Activated CD4-positive, alpha-beta memory T cell treated with anti-CD3 and anti-CD28 coated beads, Interleukin-2, amount 10 ng/mL, durations not matched to agents 7 days and 5 days (primary cell): ENCODE data around the gene NFIX. TPM values are rescaled to one million over a fixed set of nuclear protein-coding genes. Genes with fewer than 3 reads are reported as not detected.
"Not testable (repeated sequence)": the region's sequence is repeated elsewhere in the genome, so short reads cannot be mapped to it uniquely, and the experiment has no call there.

Source experiments
- CTCF ChIA-PET: fragments of 350-600 bp; sonication (Branson Sonifier 250); formaldehyde crosslinking; loops from one replicate; lab custom pipeline; 2021; ENCODE audit warnings: antibody characterized with exemption, inconsistent platforms; lab: Charles Lee
- POLR2A ChIA-PET: fragments of 350-600 bp; sonication (Branson Sonifier 250); formaldehyde crosslinking; loops from one replicate; lab custom pipeline; 2021; ENCODE audit warnings: antibody characterized with exemption; lab: Charles Lee
- DNase-seq: peaks from one replicate; pipeline ENCODE4 v3.0.0-alpha.2; 2020
- H3K27ac Mint-ChIP-seq: one replicate; pipeline ENCODE4 v1.8.0; 2021; ENCODE audit warnings: mild to moderate bottlenecking, mixed read lengths
- H3K27me3 Mint-ChIP-seq: one replicate; pipeline ENCODE4 v1.8.0; 2021; ENCODE audit warnings: mixed read lengths
- H3K36me3 Mint-ChIP-seq: one replicate; pipeline ENCODE4 v1.8.0; 2021; ENCODE audit warnings: low read depth, mixed read lengths
- H3K4me1 Mint-ChIP-seq: one replicate; pipeline ENCODE4 v1.8.0; 2021; ENCODE audit warnings: mixed read lengths
- H3K4me3 Mint-ChIP-seq: one replicate; pipeline ENCODE4 v1.8.0; 2021; ENCODE audit warnings: mild to moderate bottlenecking, mixed read lengths
- H3K9me3 Mint-ChIP-seq: one replicate; pipeline ENCODE4 v1.8.0; 2021; ENCODE audit warnings: mixed read lengths
- total RNA-seq, 2 experiments: library from RNA; stranded (reverse); gene quantifications; one replicate each; pipeline ENCODE4 v1.2.3, GENCODE V29; 2021

NFIX gene
- total RNA-seq, 2 experiments from 2014 or later: 0.05 TPM; not detected in 1

DNA sequence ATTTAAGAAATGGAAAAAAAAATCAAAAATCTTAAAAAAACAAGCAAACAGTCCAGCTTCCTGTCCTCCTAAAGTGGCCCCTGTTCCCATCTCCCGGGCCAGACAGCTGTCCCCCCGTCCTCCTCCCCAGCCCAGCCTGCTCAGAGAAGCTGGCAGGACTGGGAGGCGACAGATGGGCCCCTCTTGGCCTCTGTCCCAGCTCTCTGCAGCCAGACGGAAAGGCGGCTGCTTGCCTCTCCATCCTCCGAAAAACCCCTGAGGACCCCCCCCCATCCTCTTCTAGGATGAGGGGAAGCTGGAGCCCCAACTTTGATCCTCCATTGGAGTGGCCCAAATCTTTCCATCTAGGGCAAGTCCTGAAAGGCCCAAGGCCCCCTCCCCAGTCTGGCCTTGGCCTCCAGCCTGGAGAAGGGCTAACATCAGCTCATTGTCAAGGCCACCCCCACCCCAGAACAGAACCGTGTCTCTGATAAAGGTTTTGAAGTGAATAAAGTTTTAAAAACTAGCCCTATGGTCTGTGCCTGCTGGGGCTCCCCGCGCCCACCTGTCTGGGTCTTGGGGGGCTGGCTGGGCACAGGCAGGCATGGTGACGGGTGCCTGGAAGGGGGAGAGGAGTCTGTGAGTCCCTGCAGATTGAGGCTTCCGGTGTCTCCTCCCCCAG, 42.0 kb upstream of the NFIX start:
- Mint-ChIP-seq H3K27ac (no peak overlapping the region), H3K36me3 (peaks cover 62% of the 10 kb centered on the region), H3K27me3 (no peaks in the 10 kb centered on the region), H3K9me3 (no peaks in the 10 kb centered on the region), H3K4me1 (peaks cover 49% of the 10 kb centered on the region), H3K4me3 (no peak overlapping the region)
- CTCF ChIA-PET: interaction anchor here (1.4 to 5.4 kb wide), 2 partner anchors 11 to 68 kb away, joined by 3 to 45 read pairs; no protein-coding TSS in a partner anchor
- no peak for DNase-seq
- POLR2A ChIA-PET: interaction anchor here (0.9 to 5.1 kb wide), 8 partner anchors 7 to 146 kb away, joined by 3 to 43 read pairs (median 4); partner anchors contain the start of genes FARSA and RAD23A

DNA sequence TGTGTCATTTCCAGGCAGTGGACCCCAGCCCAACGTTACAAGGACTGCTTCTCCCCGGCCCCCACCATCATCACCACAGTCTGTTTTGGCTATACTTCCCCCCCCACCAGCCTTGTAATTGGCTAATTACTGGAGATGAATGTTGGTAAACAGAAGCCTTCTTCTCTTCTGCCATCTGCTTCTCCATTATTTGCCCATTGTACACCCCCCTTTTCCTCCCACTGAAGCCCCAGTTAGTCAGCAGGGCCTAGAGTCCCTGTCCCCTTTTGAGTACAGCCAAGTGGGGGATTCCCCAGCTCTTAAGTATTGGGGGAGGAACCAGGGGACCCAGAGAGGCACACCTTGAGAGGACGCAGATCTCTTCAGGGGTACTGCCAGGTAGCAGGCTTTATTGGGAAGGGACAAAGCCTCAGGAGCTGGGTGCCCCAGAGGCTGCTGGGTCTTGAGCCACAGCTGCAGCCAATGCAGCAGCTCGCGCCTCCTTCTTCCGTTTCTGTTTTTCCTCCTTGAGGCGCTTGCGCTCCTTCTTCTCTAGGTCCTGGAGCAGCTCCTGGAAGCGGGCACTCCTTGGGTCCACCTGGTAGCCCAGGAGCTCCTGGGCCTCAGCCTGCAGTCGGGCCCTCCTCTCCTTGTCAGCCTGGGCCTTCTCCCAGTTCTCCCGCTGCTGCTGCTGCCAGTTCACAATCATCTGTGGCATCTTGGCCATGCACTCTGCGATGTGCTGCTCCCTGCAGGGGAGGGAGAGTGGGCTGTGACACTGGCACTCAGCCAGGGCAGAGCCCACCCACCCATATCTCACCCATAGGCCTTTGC, 41.3 kb upstream of the NFIX start:
- no peak overlapping the region for H3K4me3 Mint-ChIP-seq
- H3K27me3 Mint-ChIP-seq: no peaks in the 10 kb centered on the region
- DNase-seq: no peak
- peak overlapping the region; percentile 80 for H3K27ac Mint-ChIP-seq
- H3K36me3 Mint-ChIP-seq: peaks cover 56% of the 10 kb centered on the region
- H3K4me1 Mint-ChIP-seq: peaks cover 45% of the 10 kb centered on the region
- no peaks in the 10 kb centered on the region for H3K9me3 Mint-ChIP-seq
- CTCF ChIA-PET: interaction anchor here (1.2 to 5.4 kb wide), 5 partner anchors 8 to 69 kb away, joined by 3 to 45 read pairs (median 4); partner anchors contain the start of gene RAD23A
- POLR2A ChIA-PET: interaction anchor here (0.8 to 5.1 kb wide), 11 partner anchors 8 to 161 kb away, joined by 3 to 43 read pairs (median 4); partner anchors contain the start of genes CALR, FARSA and RAD23A

DNA sequence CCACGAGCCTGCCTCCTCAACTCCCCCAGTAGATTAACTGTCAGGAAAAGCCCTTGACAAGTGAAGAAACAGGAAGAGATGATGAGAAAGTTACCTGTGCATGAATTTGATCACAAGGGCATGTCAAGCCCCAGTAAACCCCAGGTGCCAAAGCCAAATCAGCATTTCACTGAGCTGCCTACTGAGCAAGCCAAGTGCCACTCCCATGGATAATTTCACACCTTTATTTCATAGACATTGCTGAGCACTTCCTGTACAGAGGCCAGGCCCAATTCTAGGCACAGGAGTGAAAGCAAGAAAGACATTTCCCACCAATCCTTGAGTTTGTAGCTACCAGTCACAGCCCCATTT, 40.7 kb upstream of the NFIX start:
- Mint-ChIP-seq H3K9me3 (no peaks in the 10 kb centered on the region), H3K4me3 (no peak overlapping the region), H3K27ac (peak overlapping the region; percentile 80), H3K36me3 (peaks cover 50% of the 10 kb centered on the region), H3K27me3 (no peaks in the 10 kb centered on the region), H3K4me1 (peaks cover 45% of the 10 kb centered on the region)
- ChIA-PET CTCF (interaction anchor here (1.2 to 5.4 kb wide), 4 partner anchors 8 to 22 kb away, joined by 3 to 45 read pairs (median 4); partner anchors contain the start of gene RAD23A), POLR2A (interaction anchor here (0.8 to 5.1 kb wide), 8 partner anchors 8 to 161 kb away, joined by 3 to 43 read pairs (median 8); partner anchors contain the start of genes CALR, FARSA and RAD23A)
- no peak for DNase-seq

DNA sequence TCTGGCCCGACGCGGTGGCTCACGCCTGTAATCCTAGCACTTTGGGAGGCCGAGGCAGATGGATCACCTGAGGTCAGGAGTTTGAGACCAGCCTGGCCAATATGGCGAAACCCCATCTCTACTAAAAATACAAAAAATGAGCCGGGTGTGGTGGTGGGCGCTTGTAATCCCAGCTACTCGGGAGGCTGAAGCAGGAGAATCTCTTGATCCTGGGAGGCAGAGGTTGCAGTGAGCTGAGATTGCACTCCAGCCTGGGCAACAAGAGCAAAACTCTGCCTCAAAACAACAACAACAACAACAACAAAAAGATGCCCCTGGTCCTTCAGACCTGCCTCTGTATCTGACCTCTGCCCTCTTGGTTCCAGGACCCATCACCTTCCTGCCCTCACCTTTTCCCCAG, 39.7 kb upstream of the NFIX start:
- DNase-seq, H3K27me3 Mint-ChIP-seq, H3K9me3 Mint-ChIP-seq: not testable (repeated sequence)
- Mint-ChIP-seq H3K27ac (peak overlapping the region; percentile 80), H3K4me1 (peaks cover 41% of the 10 kb centered on the region), H3K36me3 (peaks cover 41% of the 10 kb centered on the region), H3K4me3 (peak overlapping the region; percentile 85)
- ChIA-PET POLR2A (interaction anchor here (2.3 to 5.1 kb wide), 4 partner anchors 9 to 22 kb away, joined by 11 to 43 read pairs (median 14); partner anchors contain the start of genes CALR, FARSA and RAD23A), CTCF (interaction anchor here (1.2 to 5.4 kb wide), 2 partner anchors 9 kb away, joined by 4 to 45 read pairs; partner anchors contain the start of gene RAD23A)

DNA sequence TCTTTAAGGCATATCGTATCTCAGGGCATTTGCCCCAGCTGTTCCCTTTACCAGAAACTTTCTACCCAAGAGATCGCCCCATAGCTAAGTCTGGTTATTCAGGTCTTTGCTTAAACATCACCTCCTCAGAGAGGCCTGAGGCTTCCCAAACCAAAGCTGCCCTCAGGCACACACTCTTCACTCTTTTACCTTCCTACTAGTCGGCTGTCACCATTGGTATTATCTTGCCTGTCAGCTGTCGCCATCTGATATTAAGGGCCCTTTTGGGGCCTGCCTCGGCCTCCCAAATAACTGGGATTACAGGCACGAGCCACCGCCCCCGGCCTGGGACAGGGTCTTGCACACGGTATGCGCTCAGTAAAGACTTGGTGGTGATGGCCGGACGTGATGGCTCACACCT, 39.3 kb upstream of the NFIX start:
- H3K27me3 Mint-ChIP-seq: peaks cover 2% of the 10 kb centered on the region
- H3K27ac Mint-ChIP-seq: peak overlapping the region; percentile 80
- H3K4me1 Mint-ChIP-seq: peaks cover 37% of the 10 kb centered on the region
- POLR2A ChIA-PET: interaction anchor here (0.8 to 5.1 kb wide), 8 partner anchors 9 to 212 kb away, joined by 3 to 43 read pairs (median 10); partner anchors contain the start of genes CALR, FARSA, GCDH and RAD23A
- peak overlapping the region; percentile 85 for H3K4me3 Mint-ChIP-seq
- no peak for DNase-seq
- CTCF ChIA-PET: interaction anchor here (1.0 to 5.4 kb wide), 2 partner anchors 9 to 21 kb away, joined by 3 to 45 read pairs; no protein-coding TSS in a partner anchor
- no peaks in the 10 kb centered on the region for H3K9me3 Mint-ChIP-seq
- H3K36me3 Mint-ChIP-seq: peaks cover 37% of the 10 kb centered on the region

DNA sequence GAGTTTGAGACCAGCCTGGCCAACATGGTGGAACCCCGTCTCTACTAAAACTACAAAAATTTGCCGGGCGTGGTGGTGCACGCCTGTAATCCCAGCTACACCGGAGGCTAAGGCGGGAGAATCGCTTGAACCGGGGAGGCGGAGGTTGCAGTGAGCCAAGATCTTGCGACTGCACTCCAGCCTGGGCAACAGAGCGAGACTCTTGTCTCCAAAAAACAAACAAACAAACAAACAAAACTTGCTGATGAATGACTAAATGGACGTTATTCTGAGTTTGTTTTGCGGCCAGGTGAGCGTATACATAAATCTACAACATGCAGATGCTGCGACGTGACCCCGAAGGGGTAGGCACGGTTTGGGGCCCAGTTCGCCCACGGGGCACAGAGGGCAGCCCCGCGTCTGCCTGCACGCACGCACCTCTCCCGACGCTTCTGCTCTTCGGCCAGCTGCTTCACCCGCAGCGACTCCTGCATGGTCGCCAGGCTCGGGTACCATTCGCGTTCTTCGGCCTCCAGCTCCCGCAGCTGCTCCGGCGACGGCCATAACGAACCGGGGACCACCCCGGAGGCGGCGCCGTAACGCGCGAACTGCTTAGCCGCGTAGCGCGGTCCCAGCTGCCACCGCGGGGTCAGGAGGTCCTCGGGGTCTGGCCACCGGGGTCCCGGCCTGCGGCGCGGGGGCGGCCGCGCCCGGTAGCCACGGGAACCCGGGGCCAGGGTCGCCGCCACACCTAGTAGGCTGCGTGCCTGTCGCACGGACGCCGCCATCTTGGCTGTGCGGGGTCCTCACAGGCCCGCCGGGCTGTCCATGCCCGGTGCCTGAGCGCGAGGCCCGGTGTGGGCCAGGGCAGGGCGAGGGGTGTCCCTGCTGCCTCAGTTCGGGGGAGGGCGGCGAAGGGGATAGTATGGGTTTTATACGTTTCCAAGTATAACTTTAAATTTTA, 38.6 kb upstream of the NFIX start, which contains the start of gene GADD45GIP1:
GADD45GIP1 (minus strand) TSS at position 778 of the 943 bp plus-strand sequence; CDS start at position 767, 11 bp downstream.
- peaks cover 30% of the 10 kb centered on the region for H3K36me3 Mint-ChIP-seq
- peak; percentile 86 for DNase-seq
- ChIA-PET CTCF (interaction anchor here (0.5 to 5.4 kb wide), 3 partner anchors 8 to 238 kb away, joined by 3 to 45 read pairs (median 3); no protein-coding TSS in a partner anchor), POLR2A (interaction anchor here (0.8 to 5.1 kb wide), 9 partner anchors 8 to 211 kb away, joined by 3 to 43 read pairs (median 8); partner anchors contain the start of genes CALR, FARSA, GCDH and RAD23A)
- peaks cover 2% of the 10 kb centered on the region for H3K27me3 Mint-ChIP-seq
- peak within 1 kb of the TSS; percentile 85 for H3K4me3 Mint-ChIP-seq
- H3K27ac Mint-ChIP-seq: peak within 1 kb of the TSS; percentile 93
- H3K4me1 Mint-ChIP-seq: peaks cover 34% of the 10 kb centered on the region
- H3K9me3 Mint-ChIP-seq: no peaks in the 10 kb centered on the region

DNA sequence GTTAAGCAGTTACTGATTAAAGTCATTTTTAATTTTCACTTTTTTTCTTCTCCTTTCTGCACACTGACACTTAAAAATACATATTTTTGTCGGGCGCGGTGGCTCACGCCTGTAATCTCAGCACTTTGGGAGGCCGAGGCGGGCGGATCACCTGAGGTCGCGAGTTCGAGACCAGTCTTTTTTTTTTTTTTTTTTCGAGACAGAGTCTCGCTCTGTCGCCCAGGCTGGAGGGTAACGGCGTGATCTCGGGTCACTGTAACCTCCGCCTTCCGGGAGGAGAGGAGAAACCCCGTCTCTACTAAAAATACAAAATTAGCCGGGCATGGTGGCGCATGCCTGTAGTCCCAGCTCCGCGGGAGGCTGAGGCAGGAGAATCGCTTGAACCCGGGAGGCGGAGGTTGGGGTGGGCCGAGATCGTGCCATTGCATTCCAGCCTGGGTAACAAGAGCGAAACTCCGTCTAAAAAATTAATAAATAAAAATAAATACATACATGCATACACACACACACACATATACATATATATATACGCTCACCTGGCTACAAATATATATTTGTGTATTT, 37.8 kb upstream of the NFIX start:
- H3K9me3 Mint-ChIP-seq, H3K27me3 Mint-ChIP-seq, DNase-seq: not testable (repeated sequence)
- peaks cover 24% of the 10 kb centered on the region for H3K36me3 Mint-ChIP-seq
- POLR2A ChIA-PET: interaction anchor here (1.0 to 5.1 kb wide), 7 partner anchors 11 to 210 kb away, joined by 3 to 43 read pairs (median 8); partner anchors contain the start of genes CALR, FARSA, GCDH and RAD23A
- peak overlapping the region; percentile 83 for H3K4me3 Mint-ChIP-seq
- CTCF ChIA-PET: interaction anchor here (0.5 to 5.4 kb wide), 3 partner anchors 7 to 237 kb away, joined by 3 to 45 read pairs (median 4); no protein-coding TSS in a partner anchor
- peak overlapping the region; percentile 93 for H3K27ac Mint-ChIP-seq
- peaks cover 34% of the 10 kb centered on the region for H3K4me1 Mint-ChIP-seq

DNA sequence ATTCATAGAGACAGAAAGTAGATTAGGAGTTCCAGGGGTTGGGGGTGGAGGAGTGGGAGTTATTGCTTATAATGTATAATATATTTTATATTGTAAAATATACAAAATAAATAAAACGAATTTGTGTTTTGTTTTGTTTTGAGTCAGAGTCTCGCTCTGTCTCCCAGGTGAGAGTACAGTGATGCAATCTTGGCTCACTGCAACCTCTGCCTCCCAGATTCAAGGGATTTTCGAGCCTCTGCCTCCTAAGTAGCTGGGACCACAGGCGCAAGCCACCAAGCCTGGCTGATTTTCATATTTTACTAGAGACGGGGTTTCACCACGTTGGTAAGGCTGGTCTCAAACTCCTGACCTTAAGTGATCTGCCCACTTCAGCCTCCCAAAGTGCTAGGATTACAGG, 35.8 kb upstream of the NFIX start:
- Mint-ChIP-seq H3K27me3 (peaks cover 7% of the 10 kb centered on the region), H3K27ac (no peak overlapping the region), H3K4me1 (peaks cover 25% of the 10 kb centered on the region), H3K9me3 (no peaks in the 10 kb centered on the region), H3K36me3 (peaks cover 9% of the 10 kb centered on the region), H3K4me3 (no peak overlapping the region)
- no peak for DNase-seq
- CTCF ChIA-PET: no interaction called here
- POLR2A ChIA-PET: no interaction called here

DNA sequence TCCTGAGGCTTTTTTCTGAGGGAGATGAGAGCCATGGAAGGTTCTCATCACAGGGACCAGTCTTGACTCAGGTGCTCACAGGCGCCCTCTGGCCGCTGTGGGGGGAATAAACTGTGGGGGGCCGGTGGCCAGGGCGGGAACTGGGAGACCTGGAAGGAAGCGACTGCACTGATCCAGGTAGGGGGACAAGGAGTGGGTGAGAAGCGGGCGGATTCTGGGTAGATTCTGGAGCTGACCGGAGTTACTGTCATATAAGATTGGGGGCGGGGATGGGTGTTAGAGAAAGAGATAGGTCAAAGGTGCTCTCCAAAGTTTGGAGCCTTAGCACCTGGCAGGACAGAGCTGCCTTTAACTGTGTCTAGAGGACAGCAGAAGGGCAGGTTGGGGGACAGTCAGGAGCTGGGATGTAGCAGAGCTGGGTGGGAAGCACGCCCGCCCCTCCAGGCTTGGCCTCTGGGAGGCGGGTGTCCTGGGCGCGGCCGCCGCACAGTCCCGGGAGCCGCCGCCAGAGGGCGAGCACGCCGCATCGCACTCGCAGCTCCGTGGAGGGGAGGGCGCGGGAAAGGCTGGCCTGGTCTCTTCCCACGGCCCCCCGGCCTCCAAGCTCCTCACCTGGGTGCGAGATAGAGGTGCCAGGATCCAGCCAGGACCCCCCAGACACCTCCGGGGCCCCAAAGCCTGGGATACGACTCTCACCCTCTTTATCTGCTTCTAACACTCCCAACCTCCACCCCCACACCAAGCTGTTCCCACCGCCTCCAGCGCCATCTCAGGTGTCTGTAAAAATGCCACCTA, 30.1 kb upstream of the NFIX start:
- H3K27ac Mint-ChIP-seq: peak overlapping the region; percentile 79
- ChIA-PET CTCF (interaction anchor here (0.5 to 5.8 kb wide), 71 partner anchors 11 to 1064 kb away, joined by 3 to 88 read pairs (median 4); partner anchors contain the start of genes CALR, DHPS, DNASE2 and FARSA), POLR2A (interaction anchor here (0.8 to 2.1 kb wide), 14 partner anchors 10 to 313 kb away, joined by 3 to 13 read pairs (median 4); partner anchors contain the start of genes CALR, FARSA, GCDH and RAD23A)
- H3K4me3 Mint-ChIP-seq: peak overlapping the region; percentile 90
- H3K4me1 Mint-ChIP-seq: peaks cover 8% of the 10 kb centered on the region
- DNase-seq: peak; percentile 85
- peaks cover 5% of the 10 kb centered on the region for H3K27me3 Mint-ChIP-seq
- H3K9me3 Mint-ChIP-seq: no peaks in the 10 kb centered on the region
- H3K36me3 Mint-ChIP-seq: no peaks in the 10 kb centered on the region

DNA sequence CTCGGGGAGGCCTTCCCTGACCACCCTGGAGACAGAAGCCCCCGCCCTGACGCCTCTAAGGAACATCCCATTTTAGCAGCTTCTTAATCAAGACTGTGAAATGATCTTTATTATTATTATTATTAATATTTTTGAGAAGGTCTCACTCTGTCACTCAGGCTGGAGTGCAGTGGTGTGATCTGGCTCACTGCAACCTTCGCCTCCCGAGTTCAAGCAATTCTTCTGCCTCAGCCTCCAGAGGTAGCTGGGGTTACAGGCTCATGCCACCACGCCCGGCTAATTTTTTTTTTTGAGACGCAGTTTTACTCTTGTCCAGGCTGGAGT, 29.5 kb upstream of the NFIX start:
- no peak for DNase-seq
- POLR2A ChIA-PET: interaction anchor here (0.8 to 2.1 kb wide), 14 partner anchors 11 to 312 kb away, joined by 3 to 13 read pairs (median 4); partner anchors contain the start of genes CALR, FARSA, GCDH and RAD23A
- Mint-ChIP-seq H3K27ac (no peak overlapping the region), H3K36me3 (no peaks in the 10 kb centered on the region), H3K4me3 (peak overlapping the region; percentile 53), H3K4me1 (peaks cover 8% of the 10 kb centered on the region), H3K9me3 (no peaks in the 10 kb centered on the region), H3K27me3 (peaks cover 5% of the 10 kb centered on the region)
- CTCF ChIA-PET: interaction anchor here (0.5 to 5.8 kb wide), 65 partner anchors 11 to 1064 kb away, joined by 3 to 88 read pairs (median 4); partner anchors contain the start of genes CALR, DHPS, DNASE2 and FARSA
